Activated B cell treated with CpG ODN at 0.5 μM for 24 hours (primary cell): ENCODE results near the gene GRIK4. TPM values are rescaled to one million over a fixed set of nuclear protein-coding genes. Genes with fewer than 3 reads are reported as not detected.

ENCODE experiments used
- ATAC-seq: fragments of 200-7000 bp; cut with Tn5 transposase; one replicate; pipeline ENCODE4 v1.10.0; 2021; ENCODE audit warnings: low read depth, mild to moderate bottlenecking, moderate library complexity
- CTCF ChIA-PET: fragments of 350-600 bp; sonication (Branson Sonifier 250); formaldehyde crosslinking; loops from one replicate; lab custom pipeline; 2021; ENCODE audit warnings: antibody characterized with exemption; lab: Charles Lee
- POLR2A ChIA-PET: fragments of 350-600 bp; sonication (Branson Sonifier 250); formaldehyde crosslinking; loops from one replicate; lab custom pipeline; 2021; ENCODE audit warnings: antibody characterized with exemption; lab: Charles Lee
- DNase-seq: peaks from one replicate; pipeline ENCODE4 v3.0.0; 2022
- H3K27ac Mint-ChIP-seq: one replicate; pipeline ENCODE4 v1.8.0; 2020; ENCODE audit warnings: mixed read lengths
- H3K27me3 Mint-ChIP-seq: one replicate; pipeline ENCODE4 v1.8.0; 2021; ENCODE audit warnings: mixed read lengths
- H3K36me3 Mint-ChIP-seq: one replicate; pipeline ENCODE4 v1.8.0; 2021; ENCODE audit warnings: low read depth, mixed read lengths
- H3K4me1 Mint-ChIP-seq: one replicate; pipeline ENCODE4 v1.8.0; 2021; ENCODE audit warnings: mixed read lengths
- H3K4me3 Mint-ChIP-seq: one replicate; pipeline ENCODE4 v1.8.0; 2020; ENCODE audit warnings: mild to moderate bottlenecking, mixed read lengths
- H3K9me3 Mint-ChIP-seq: one replicate; pipeline ENCODE4 v1.8.0; 2020; ENCODE audit warnings: mixed read lengths
- CTCF ChIP-seq: fragments of 200-600 bp; IDR thresholded peaks from one replicate; pipeline ENCODE4 v1.8.0; 2022; ENCODE audit warnings: antibody characterized with exemption, mild to moderate bottlenecking
- intact Hi-C: fragments of 100-400 bp; cut with micrococcal nuclease; formaldehyde crosslinking; loops from one replicate; pipeline ENCODE4 v1.15.1; 2024
- total RNA-seq: library from RNA; stranded (reverse); gene quantifications from 2 replicates; pipeline ENCODE4 v1.2.3, GENCODE V29; 2022

GRIK4 gene
- total RNA-seq, 1 donor from 2014 or later, result not detected

- POLR2A ChIA-PET, result no interaction called here
- Mint-ChIP-seq H3K4me1 (no peaks in the 10 kb centered on the region), H3K27me3 (peaks cover 29% of the 10 kb centered on the region), H3K27ac (no peak overlapping the region), H3K9me3 (no peaks in the 10 kb centered on the region), H3K36me3 (no peaks in the 10 kb centered on the region), H3K4me3 (no peak overlapping the region)
- intact Hi-C loops, result no loop called here
- CTCF ChIA-PET, result no interaction called here
- ATAC-seq (no peak), DNase-seq (no peak)
- no peak for TF ChIP-seq CTCF
Measured at GRCh38 chr11:120995184-120995583, 483.6 kb downstream of the GRIK4 start.

GRCh38 chr11:120996973-120997372, 485.4 kb downstream of the GRIK4 start:
- POLR2A ChIA-PET, result no interaction called here
- intact Hi-C loops, result no loop called here
- CTCF ChIA-PET, result no interaction called here
- H3K9me3 Mint-ChIP-seq, result no peaks in the 10 kb centered on the region
- DNase-seq (no peak), ATAC-seq (no peak)
- TF ChIP-seq CTCF, result no peak
- no peak overlapping the region for H3K27ac Mint-ChIP-seq
- peaks cover 25% of the 10 kb centered on the region for H3K27me3 Mint-ChIP-seq
- no peaks in the 10 kb centered on the region for H3K36me3 Mint-ChIP-seq
- H3K4me3 Mint-ChIP-seq, result no peak overlapping the region
- no peaks in the 10 kb centered on the region for H3K4me1 Mint-ChIP-seq

- peaks cover 28% of the 10 kb centered on the region for H3K27me3 Mint-ChIP-seq
- H3K4me3 Mint-ChIP-seq, result no peak overlapping the region
- no peak for ATAC-seq
- H3K27ac Mint-ChIP-seq, result no peak overlapping the region
- no peaks in the 10 kb centered on the region for H3K4me1 Mint-ChIP-seq
- intact Hi-C loops, result no loop called here
- ChIA-PET CTCF (no interaction called here), POLR2A (no interaction called here)
- no peaks in the 10 kb centered on the region for H3K9me3 Mint-ChIP-seq
- DNase-seq, result no peak
- H3K36me3 Mint-ChIP-seq, result no peaks in the 10 kb centered on the region
- TF ChIP-seq CTCF, result no peak
Measured at GRCh38 chr11:120998581-120998980, 487.0 kb downstream of the GRIK4 start.

- intact Hi-C loops, result no loop called here
- Mint-ChIP-seq H3K27me3 (peaks cover 32% of the 10 kb centered on the region), H3K4me3 (no peak overlapping the region), H3K4me1 (no peaks in the 10 kb centered on the region), H3K36me3 (no peaks in the 10 kb centered on the region), H3K27ac (no peak overlapping the region), H3K9me3 (peaks cover 9% of the 10 kb centered on the region)
- no peak for TF ChIP-seq CTCF
- no peak for ATAC-seq
- CTCF ChIA-PET, result no interaction called here
- POLR2A ChIA-PET, result no interaction called here
- DNase-seq, result no peak
Measured at GRCh38 chr11:121004206-121004840, 492.8 kb downstream of the GRIK4 start.

GRCh38 chr11:121006922-121007321, 495.4 kb downstream of the GRIK4 start:
- peaks cover 9% of the 10 kb centered on the region for H3K9me3 Mint-ChIP-seq
- intact Hi-C loops, result no loop called here
- CTCF ChIA-PET, result no interaction called here
- no peak overlapping the region for H3K27ac Mint-ChIP-seq
- peaks cover 37% of the 10 kb centered on the region for H3K27me3 Mint-ChIP-seq
- TF ChIP-seq CTCF, result no peak
- H3K4me1 Mint-ChIP-seq, result no peaks in the 10 kb centered on the region
- no peak overlapping the region for H3K4me3 Mint-ChIP-seq
- DNase-seq, result no peak
- POLR2A ChIA-PET, result no interaction called here
- no peak for ATAC-seq
- no peaks in the 10 kb centered on the region for H3K36me3 Mint-ChIP-seq
